ENCODE data around the gene TSFM. TPM values are rescaled to one million over a fixed set of nuclear protein-coding genes. Genes with fewer than 3 reads are reported as not detected.

Gene TSFM
- total RNA-seq, 6 donors from 2014 or later, result 5.0 to 34.0 (median 22.8) TPM

DNA sequence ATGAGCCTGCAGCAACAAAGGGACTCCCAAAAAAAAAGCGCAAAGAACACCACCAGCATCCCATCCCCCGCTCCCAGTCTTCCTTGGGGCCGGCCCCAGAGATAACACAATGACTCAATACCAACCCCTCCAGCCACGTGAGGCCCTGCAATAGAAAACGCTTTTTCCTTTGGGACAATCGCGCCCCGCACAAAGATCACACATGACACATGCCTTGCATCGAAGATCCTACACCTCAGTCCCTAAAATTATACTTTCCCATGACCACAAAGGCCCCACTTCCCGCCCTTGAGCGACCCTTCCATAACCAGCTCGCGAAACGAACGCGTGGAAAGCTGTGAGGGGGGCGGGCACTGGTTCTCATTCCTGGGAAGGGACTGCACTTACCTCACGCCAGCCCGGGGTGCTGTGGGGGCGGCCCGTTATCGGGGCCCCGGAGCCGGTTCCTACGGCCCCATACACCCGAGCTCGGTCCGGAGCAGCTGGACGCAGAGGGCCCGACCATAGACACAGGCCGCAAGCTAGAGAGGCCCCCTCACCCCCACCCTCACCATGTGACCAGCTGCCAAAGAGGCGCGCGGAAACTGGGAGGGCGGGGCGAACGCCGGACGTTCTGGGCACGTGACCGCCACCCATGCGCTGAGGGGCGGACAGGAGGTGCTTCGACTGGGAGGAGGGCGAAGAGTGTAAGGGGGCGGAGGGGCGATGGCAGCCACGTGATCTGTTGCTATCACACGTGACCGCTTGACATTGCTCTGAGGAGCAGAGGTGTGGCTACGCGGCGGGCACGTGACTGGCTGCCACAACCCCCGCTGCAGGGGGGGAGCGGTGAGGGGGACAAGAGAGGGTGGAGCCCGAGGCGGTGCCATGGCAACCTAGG, 30.6 kb upstream of the TSFM start, which contains the start of gene CDK4:
Gene CDK4, minus strand, starts transcription at position 523 of the 880 bp plus-strand sequence. CDS start 593 bp downstream, outside the sequence.
- H3K27ac ChIP-seq, result peak within 1 kb of the TSS; percentile 80 to 94 (median 88)
- H3K4me1 ChIP-seq, result peaks cover 22 to 53% (median 47%) of the 10 kb centered on the region in 4 donors
- peak; percentile 99 to 100 for DNase-seq
- peak; percentile 95 for ATAC-seq (ENCODE audit: low FRiP score in 2 of 2)
- peaks cover 9 to 35% (median 28%) of the 10 kb centered on the region in 4 donors for H3K36me3 ChIP-seq
- TF ChIP-seq POLR2AphosphoS5 (IDR thresholded peaks at IDR 0.05) (peak; percentile 90 to 92), EP300 (IDR thresholded peaks at IDR 0.05) (peak in 1 of 4 donors; percentile 95), CTCF (IDR thresholded peaks at IDR 0.05) (peak in 3 of 6 experiments; percentile 4 to 44 (median 25)), POLR2A (IDR thresholded peaks at IDR 0.05) (peak in 3 of 4 donors; percentile 37 to 84 (median 75))
- no peaks in the 10 kb centered on the region for H3K27me3 ChIP-seq
- no peaks in the 10 kb centered on the region for H3K9me3 ChIP-seq
- H3K4me3 ChIP-seq, result peak within 1 kb of the TSS; percentile 4 to 82 (median 70)
- WGBS, 2 donors, result 0 to 1% methylated on average over 15 to 55 of the region's 58 CpGs

DNA sequence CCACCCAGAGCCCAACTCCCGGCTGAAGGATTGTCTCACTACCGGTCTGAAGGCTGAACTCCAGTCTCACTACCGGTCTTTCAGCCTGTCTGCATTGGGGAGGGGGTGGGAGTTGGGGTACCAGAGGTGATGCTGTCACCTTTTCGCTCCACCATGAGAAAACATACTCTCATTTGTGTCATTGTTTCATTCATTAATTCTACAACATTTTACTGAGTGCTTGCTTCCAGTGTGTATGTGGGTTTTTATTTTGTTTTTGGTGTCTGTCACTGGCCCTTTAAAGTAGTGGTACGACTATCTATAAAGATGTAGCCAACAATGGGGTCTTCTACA, 30.0 kb upstream of the TSFM start:
- peak in 1 of 4 donors; percentile 10 for TF ChIP-seq POLR2A (IDR thresholded peaks at IDR 0.05)
- no peak for TF ChIP-seq EP300 (IDR thresholded peaks at IDR 0.05)
- TF ChIP-seq CTCF (IDR thresholded peaks at IDR 0.05), result peak in 1 of 6 experiments; percentile 10
- no peak for ATAC-seq (ENCODE audit: low FRiP score in 2 of 2)
- no peak for DNase-seq
- Histone ChIP-seq H3K9me3 (no peaks in the 10 kb centered on the region), H3K4me1 (peaks cover 22 to 56% (median 48%) of the 10 kb centered on the region in 4 donors), H3K36me3 (peaks cover 6 to 29% (median 23%) of the 10 kb centered on the region in 4 donors), H3K27ac (peak overlapping the region; percentile 30 to 94 (median 78)), H3K27me3 (no peaks in the 10 kb centered on the region), H3K4me3 (peak overlapping the region in 3 of 4 donors; percentile 69 to 82 (median 71))
- WGBS, 2 donors, result 0 to 5% methylated on average over 5 of the region's 5 CpGs

DNA sequence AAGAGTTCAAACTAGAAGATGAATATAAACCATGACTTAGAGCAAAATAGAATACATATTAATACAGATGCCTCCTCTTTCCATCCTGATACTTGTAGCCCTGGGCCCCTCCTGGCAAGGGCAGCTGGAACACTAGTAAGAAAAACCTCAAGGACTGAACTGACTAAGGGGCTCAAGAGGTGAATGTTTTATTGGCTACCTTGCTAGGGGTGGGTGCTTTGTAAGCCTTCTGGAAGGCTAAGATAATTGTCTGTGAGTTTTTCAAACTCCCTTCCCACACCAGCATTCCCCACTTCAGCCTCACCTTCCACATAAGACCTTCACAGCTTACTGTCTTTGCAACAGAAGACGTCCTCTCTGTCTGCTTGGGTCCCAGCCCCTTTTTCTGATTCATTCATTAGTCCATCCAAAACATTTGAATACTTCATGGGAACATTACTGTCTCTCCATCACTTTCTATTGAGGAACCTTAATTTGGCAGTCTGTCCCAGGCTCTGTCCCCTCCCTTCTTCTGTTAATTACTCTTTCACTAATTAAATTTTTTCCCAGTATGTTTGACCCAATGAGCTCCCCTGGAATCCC, 28.7 kb upstream of the TSFM start:
- Histone ChIP-seq H3K27ac (peak overlapping the region in 2 of 4 donors; percentile 81 to 91), H3K9me3 (no peaks in the 10 kb centered on the region), H3K36me3 (peaks cover 0 to 28% (median 21%) of the 10 kb centered on the region in 4 donors), H3K4me1 (peaks cover 22 to 56% (median 48%) of the 10 kb centered on the region in 4 donors), H3K27me3 (no peaks in the 10 kb centered on the region), H3K4me3 (no peak overlapping the region)
- ATAC-seq (ENCODE audit: low FRiP score in 2 of 2), result no peak
- no peak for TF ChIP-seq POLR2A (IDR thresholded peaks at IDR 0.05)
- TF ChIP-seq EP300 (IDR thresholded peaks at IDR 0.05), result no peak
- TF ChIP-seq POLR2AphosphoS5 (IDR thresholded peaks at IDR 0.05), result no peak
- TF ChIP-seq CTCF (IDR thresholded peaks at IDR 0.05), result no peak
- no peak for DNase-seq
- WGBS, 2 donors, result 22 to 26% methylated on average over 1 of the region's 1 CpG

DNA sequence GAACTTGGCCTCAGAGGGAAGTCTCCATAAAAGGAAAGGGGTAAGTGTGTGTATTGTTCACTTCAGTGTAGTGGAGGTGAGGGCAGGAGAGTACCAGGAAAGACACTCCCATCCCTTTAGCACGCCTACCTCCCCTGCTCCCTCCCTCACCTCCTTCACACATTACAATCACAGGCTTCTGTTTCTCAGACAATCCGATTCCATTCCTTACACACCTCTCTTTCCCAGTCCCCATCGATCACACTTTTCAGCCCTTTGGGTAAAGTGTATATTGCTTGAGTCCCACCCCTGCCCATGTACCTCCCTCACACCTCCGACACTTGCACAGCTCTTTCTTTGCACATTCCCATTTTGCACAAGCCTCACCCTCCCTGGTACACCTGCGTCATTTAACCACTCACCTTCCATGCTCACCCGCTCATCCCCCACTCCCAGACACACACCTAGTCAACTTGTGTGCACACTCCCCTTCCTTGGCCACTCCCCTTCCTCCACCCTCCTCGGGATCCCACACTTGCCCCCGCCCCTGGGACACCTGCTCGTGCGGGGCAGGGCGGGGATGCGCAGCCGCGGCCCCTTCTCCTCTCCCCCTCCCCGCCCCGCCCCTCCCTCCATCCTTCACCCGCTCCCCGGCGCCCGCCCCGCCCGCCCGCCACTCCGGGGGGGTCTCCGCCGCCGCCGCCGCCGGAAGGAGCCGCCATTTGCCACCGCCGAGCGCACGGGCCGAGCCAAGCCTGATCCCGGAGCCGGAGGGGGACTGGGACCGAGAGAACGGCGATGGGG, 28.0 kb upstream of the TSFM start, which contains the start of gene MARCHF9:
Gene MARCHF9, plus strand, starts transcription at position 693 of the 783 bp plus-strand sequence. CDS start 426 bp downstream, outside the sequence.
- Histone ChIP-seq H3K4me1 (peaks cover 22 to 56% (median 48%) of the 10 kb centered on the region in 4 donors), H3K9me3 (no peaks in the 10 kb centered on the region), H3K4me3 (peak within 1 kb of the TSS; percentile 53 to 90 (median 86)), H3K27ac (peak within 1 kb of the TSS; percentile 81 to 91 (median 82)), H3K36me3 (peaks cover 0 to 24% (median 17%) of the 10 kb centered on the region in 4 donors), H3K27me3 (no peaks in the 10 kb centered on the region)
- ATAC-seq (ENCODE audit: low FRiP score in 2 of 2) (peak in 1 of 2 donors; percentile 64), DNase-seq (peak; percentile 90)
- WGBS, 2 donors, result 1 to 2% methylated on average over 11 to 24 of the region's 41 CpGs
- TF ChIP-seq CTCF (IDR thresholded peaks at IDR 0.05), result no peak
- peak in 1 of 4 donors; percentile 29 for TF ChIP-seq POLR2A (IDR thresholded peaks at IDR 0.05)
